ENCODE results near the gene TMTC2. TPM values are rescaled to one million over a fixed set of nuclear protein-coding genes. Genes with fewer than 3 reads are reported as not detected.

Gene TMTC2
- total and polyA plus RNA-seq, 2 experiments from 2014 or later: 1.5 to 12.0 TPM

DNA sequence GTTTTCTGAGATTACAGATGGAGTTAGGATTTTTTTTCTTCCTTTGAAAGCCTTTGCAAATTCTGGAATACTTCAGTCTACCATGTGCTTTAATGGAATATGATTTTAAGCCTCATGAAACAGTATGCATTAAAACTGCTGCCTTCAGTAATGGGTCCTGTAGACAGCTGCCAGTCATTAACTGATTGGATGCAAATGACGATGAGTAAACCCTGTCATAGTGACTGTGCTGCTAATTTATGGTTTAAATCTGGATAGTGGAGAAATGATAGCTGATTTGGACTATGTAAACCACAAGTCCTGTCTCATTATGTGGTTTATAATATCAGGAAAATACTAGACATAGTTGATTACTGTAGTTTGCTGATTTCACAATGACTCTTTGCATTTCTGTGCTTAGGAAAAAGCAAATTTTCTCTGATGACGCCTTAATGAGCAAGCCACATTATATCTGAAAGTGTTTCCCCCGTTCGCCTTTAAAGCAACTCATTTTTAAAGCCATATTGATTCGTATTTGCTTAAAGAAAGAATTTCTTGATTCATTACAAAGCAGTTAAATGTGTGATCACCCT, 217.6 kb downstream of the TMTC2 start:
- Histone ChIP-seq H3K27me3 (no peaks in the 10 kb centered on the region), H3K4me1 (ENCODE audit: insufficient read depth) (no peaks in the 10 kb centered on the region), H3K79me2 (no peaks in the 10 kb centered on the region), H3K9me2 (replicated peaks; ENCODE audit: insufficient read depth) (no peaks in the 10 kb centered on the region), H3K4me3 (no peak overlapping the region), H2AFZ (no peak overlapping the region), H3K9me3 (ENCODE audit: low read depth) (no peaks in the 10 kb centered on the region), H3K4me2 (no peak overlapping the region), H3K36me3 (replicated peaks; ENCODE audit: insufficient read depth, low read depth) (no peaks in the 10 kb centered on the region), H3K27ac (no peak overlapping the region), H4K20me1 (ENCODE audit: insufficient read depth, poor library complexity, severe bottlenecking) (no peaks in the 10 kb centered on the region)
- TF ChIP-seq, protein P1, sequence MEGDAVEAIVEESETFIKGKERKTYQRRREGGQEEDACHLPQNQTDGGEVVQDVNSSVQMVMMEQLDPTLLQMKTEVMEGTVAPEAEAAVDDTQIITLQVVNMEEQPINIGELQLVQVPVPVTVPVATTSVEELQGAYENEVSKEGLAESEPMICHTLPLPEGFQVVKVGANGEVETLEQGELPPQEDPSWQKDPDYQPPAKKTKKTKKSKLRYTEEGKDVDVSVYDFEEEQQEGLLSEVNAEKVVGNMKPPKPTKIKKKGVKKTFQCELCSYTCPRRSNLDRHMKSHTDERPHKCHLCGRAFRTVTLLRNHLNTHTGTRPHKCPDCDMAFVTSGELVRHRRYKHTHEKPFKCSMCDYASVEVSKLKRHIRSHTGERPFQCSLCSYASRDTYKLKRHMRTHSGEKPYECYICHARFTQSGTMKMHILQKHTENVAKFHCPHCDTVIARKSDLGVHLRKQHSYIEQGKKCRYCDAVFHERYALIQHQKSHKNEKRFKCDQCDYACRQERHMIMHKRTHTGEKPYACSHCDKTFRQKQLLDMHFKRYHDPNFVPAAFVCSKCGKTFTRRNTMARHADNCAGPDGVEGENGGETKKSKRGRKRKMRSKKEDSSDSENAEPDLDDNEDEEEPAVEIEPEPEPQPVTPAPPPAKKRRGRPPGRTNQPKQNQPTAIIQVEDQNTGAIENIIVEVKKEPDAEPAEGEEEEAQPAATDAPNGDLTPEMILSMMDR (IDR thresholded peaks at IDR 0.05; ENCODE audit: poor library complexity): no peak
- TF ChIP-seq EZH2phosphoT487 (IDR thresholded peaks at IDR 0.05; ENCODE audit: low read depth, severe bottlenecking, unreplicated experiment) (no peak), EZH2 (IDR thresholded peaks at IDR 0.05; ENCODE audit: borderline replicate concordance) (no peak)
- WGBS (ENCODE audit: low lambda C conversion rate, missing lambda C conversion rate): 89% methylated on average over 5 of the region's 5 CpGs
- DNase-seq (ENCODE audit: low spot score): no peak

DNA sequence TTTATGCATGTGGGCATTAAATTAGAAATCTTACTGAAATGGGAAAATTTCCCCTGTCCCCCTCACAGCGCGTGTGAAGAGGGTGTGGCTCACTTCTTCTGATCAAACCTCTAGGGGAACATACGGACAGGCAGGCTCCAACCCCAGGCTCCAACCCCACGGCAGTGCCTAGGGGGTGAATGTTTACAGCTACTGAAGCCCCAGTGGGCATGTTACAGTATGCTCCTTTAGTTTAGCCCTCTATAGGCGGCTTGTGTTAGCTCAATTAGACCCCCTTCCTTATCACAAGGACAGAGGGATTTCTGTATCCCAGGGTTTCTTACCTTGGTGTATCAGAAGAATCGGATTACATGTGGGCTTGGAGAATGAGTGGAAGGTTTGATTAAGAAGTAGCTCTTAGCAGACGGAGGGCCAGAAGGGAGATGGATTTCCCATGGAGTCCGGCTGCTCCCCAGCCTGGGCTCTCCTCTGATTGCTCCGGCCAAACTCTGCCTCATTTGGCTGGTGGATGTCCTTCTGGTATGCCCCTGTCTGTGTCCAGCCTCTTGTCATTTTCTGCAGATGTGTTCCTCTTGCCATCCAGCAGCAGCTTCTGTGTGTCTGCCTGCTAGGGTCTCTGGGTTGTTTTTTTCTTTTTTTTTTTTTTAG, 223.7 kb downstream of the TMTC2 start:
- Histone ChIP-seq H2AFZ (no peak overlapping the region), H3K4me2 (no peak overlapping the region), H3K36me3 (replicated peaks; ENCODE audit: insufficient read depth, low read depth) (no peaks in the 10 kb centered on the region), H3K79me2 (no peaks in the 10 kb centered on the region), H3K27me3 (no peaks in the 10 kb centered on the region), H3K9me2 (replicated peaks; ENCODE audit: insufficient read depth) (no peaks in the 10 kb centered on the region), H3K4me1 (ENCODE audit: insufficient read depth) (no peaks in the 10 kb centered on the region), H3K4me3 (no peak overlapping the region), H3K9me3 (ENCODE audit: low read depth) (no peaks in the 10 kb centered on the region), H4K20me1 (ENCODE audit: insufficient read depth, poor library complexity, severe bottlenecking) (no peaks in the 10 kb centered on the region), H3K27ac (no peak overlapping the region)
- DNase-seq (ENCODE audit: low spot score): no peak
- TF ChIP-seq, protein P1 (IDR thresholded peaks at IDR 0.05; ENCODE audit: poor library complexity): no peak
- TF ChIP-seq EZH2 (IDR thresholded peaks at IDR 0.05; ENCODE audit: borderline replicate concordance): no peak
- no peak for TF ChIP-seq EZH2phosphoT487 (IDR thresholded peaks at IDR 0.05; ENCODE audit: low read depth, severe bottlenecking, unreplicated experiment)
- 81% methylated on average over 9 of the region's 9 CpGs for WGBS (ENCODE audit: low lambda C conversion rate, missing lambda C conversion rate)

DNA sequence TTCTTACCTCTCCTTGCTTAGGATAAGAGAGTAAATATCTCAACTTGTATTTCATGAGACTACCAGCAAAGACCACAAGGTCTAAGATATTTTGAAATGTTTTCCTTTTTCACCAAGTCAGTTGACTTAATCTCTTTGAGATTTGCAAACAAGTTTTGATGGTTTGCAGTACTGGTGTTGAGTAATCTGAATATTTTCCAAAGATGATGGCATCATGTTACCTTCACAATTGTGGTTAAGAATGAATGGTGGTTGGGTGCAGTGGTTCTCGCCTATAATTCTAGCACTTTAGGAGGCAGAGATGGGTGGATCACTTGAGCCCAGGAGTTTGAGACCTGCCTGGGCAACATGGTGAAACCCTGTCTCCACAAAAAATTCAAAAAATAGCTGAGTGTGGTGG, 225.7 kb downstream of the TMTC2 start:
- Histone ChIP-seq H4K20me1 (ENCODE audit: insufficient read depth, poor library complexity, severe bottlenecking) (no peaks in the 10 kb centered on the region), H3K79me2 (no peaks in the 10 kb centered on the region), H2AFZ (no peak overlapping the region), H3K27ac (peak overlapping the region; percentile 21), H3K4me2 (peak overlapping the region; percentile 13), H3K36me3 (replicated peaks; ENCODE audit: insufficient read depth, low read depth) (no peaks in the 10 kb centered on the region), H3K4me3 (no peak overlapping the region), H3K27me3 (no peaks in the 10 kb centered on the region), H3K4me1 (ENCODE audit: insufficient read depth) (no peaks in the 10 kb centered on the region), H3K9me3 (ENCODE audit: low read depth) (no peaks in the 10 kb centered on the region), H3K9me2 (replicated peaks; ENCODE audit: insufficient read depth) (no peaks in the 10 kb centered on the region)
- peak; percentile 6 for DNase-seq (ENCODE audit: low spot score)
- no peak for TF ChIP-seq EZH2 (IDR thresholded peaks at IDR 0.05; ENCODE audit: borderline replicate concordance)
- TF ChIP-seq EZH2phosphoT487 (IDR thresholded peaks at IDR 0.05; ENCODE audit: low read depth, severe bottlenecking, unreplicated experiment): no peak
- TF ChIP-seq, protein P1 (IDR thresholded peaks at IDR 0.05; ENCODE audit: poor library complexity): no peak
- 81% methylated on average over 1 of the region's 1 CpG for WGBS (ENCODE audit: low lambda C conversion rate, missing lambda C conversion rate)

All from hepatocyte (in vitro differentiated cells).